Activated T-helper 2 cell treated with anti-CD3 and anti-CD28 coated beads, Interferon-gamma antibody, Interleukin-2, Interleukin-4, amounts not matched to agents 10 μg/mL and 5 μg/mL and 100 μg/mL, durations not matched to agents 14 hours and 24 hours and 36 hours (primary cell): ENCODE data around the gene DSPP. TPM values are rescaled to one million over a fixed set of nuclear protein-coding genes. Genes with fewer than 3 reads are reported as not detected.

Experiments used
- DNase-seq: peaks from one replicate; pipeline ENCODE4 v3.0.0; 2021; ENCODE audit warnings: low spot score
- H3K27ac Mint-ChIP-seq: one replicate; pipeline ENCODE4 v1.8.0; 2021; ENCODE audit warnings: mixed read lengths
- H3K27me3 Mint-ChIP-seq: one replicate; pipeline ENCODE4 v1.8.0; 2021; ENCODE audit warnings: low read depth, mixed read lengths
- H3K36me3 Mint-ChIP-seq: one replicate; pipeline ENCODE4 v1.8.0; 2021; ENCODE audit warnings: low read depth, mixed read lengths
- H3K4me1 Mint-ChIP-seq: one replicate; pipeline ENCODE4 v1.8.0; 2021; ENCODE audit warnings: low read depth, mixed read lengths
- H3K4me3 Mint-ChIP-seq: one replicate; pipeline ENCODE4 v1.8.0; 2021; ENCODE audit warnings: low read depth, mild to moderate bottlenecking, moderate library complexity, mixed read lengths
- H3K9me3 Mint-ChIP-seq: one replicate; pipeline ENCODE4 v1.8.0; 2021; ENCODE audit warnings: mixed read lengths
- intact Hi-C: fragments of 100-400 bp; cut with micrococcal nuclease; formaldehyde crosslinking; loops from one replicate; pipeline ENCODE4 v1.15.1; 2023
- total RNA-seq: library from RNA; stranded (reverse); gene quantifications from 2 replicates; pipeline ENCODE4 v1.2.3, GENCODE V29; 2022

DSPP gene
- total RNA-seq, 1 donor from 2014 or later, result not detected

DNA sequence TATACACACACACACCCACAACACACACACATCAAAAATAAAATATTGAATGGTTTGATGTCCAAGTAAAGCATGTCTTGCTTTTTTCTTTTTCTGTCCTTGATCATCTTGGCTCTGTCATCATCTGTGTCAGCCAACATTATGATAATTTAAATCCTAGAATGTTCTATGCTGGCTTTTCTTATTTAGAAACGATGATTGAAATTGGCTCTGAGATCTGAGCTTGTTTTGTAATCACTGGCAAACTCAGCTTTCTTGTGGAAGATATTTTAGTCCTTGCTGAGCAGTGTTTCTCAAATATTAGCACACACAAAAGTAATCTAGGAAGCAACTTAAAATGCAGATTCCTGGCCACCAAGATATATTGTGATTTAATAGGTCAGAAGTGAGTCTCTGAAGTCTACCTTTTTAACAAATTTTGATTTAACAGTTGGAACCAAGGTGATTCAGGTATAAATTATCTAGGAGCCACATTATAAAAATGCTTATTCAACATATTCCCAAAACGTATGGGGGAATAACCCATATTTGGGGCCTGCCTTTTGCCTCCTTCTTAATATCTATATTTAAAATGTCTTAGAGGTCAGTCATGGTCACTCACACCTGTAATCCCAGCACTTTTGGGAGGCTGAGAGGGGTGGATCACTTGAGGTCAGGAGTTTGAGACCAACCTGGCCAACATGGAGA is 24.0 kb upstream of the DSPP start:
- H3K27ac Mint-ChIP-seq, result no peak overlapping the region
- H3K36me3 Mint-ChIP-seq, result no peaks in the 10 kb centered on the region
- H3K4me3 Mint-ChIP-seq, result no peak overlapping the region
- no peaks in the 10 kb centered on the region for H3K27me3 Mint-ChIP-seq
- peaks cover 2% of the 10 kb centered on the region for H3K4me1 Mint-ChIP-seq
- peaks cover 4% of the 10 kb centered on the region for H3K9me3 Mint-ChIP-seq
- no peak for DNase-seq
- intact Hi-C loops, result no loop called here

- Mint-ChIP-seq H3K27me3 (peaks cover 14% of the 10 kb centered on the region), H3K4me1 (no peaks in the 10 kb centered on the region), H3K27ac (no peak overlapping the region), H3K36me3 (no peaks in the 10 kb centered on the region), H3K9me3 (peaks cover 4% of the 10 kb centered on the region), H3K4me3 (no peak overlapping the region)
- intact Hi-C loops, result no loop called here
- DNase-seq, result no peak
Measured at GRCh38 chr4:87589531-87589930, 18.8 kb upstream of the DSPP start.

- Mint-ChIP-seq H3K27ac (no peak overlapping the region), H3K36me3 (no peaks in the 10 kb centered on the region), H3K4me3 (no peak overlapping the region), H3K9me3 (no peaks in the 10 kb centered on the region), H3K4me1 (no peaks in the 10 kb centered on the region), H3K27me3 (peaks cover 23% of the 10 kb centered on the region)
- DNase-seq, result no peak
- intact Hi-C loops, result no loop called here
Measured at GRCh38 chr4:87592124-87592523, 16.2 kb upstream of the DSPP start.

- Mint-ChIP-seq H3K27ac (no peak overlapping the region), H3K4me1 (no peaks in the 10 kb centered on the region), H3K36me3 (no peaks in the 10 kb centered on the region), H3K27me3 (peaks cover 21% of the 10 kb centered on the region), H3K4me3 (no peak overlapping the region), H3K9me3 (peaks cover 4% of the 10 kb centered on the region)
- no peak for DNase-seq
- intact Hi-C loops, result no loop called here
Measured at GRCh38 chr4:87601361-87601760, 7.0 kb upstream of the DSPP start.

DNA sequence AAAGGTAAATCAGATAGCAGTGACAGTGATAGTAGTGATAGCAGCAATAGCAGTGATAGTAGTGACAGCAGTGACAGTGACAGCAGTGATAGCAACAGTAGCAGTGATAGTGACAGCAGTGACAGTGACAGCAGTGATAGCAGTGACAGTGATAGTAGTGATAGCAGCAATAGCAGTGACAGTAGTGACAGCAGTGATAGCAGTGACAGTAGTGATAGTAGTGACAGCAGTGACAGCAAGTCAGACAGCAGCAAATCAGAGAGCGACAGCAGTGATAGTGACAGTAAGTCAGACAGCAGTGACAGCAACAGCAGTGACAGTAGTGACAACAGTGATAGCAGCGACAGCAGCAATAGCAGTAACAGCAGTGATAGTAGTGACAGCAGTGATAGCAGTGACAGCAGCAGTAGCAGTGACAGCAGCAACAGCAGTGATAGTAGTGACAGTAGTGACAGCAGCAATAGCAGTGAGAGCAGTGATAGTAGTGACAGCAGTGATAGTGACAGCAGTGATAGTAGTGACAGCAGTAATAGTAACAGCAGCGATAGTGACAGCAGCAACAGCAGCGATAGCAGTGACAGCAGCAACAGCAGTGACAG is 6.1 kb downstream of the DSPP start:
- Mint-ChIP-seq H3K36me3 (no peaks in the 10 kb centered on the region), H3K4me3 (no peak overlapping the region), H3K27me3 (peaks cover 3% of the 10 kb centered on the region), H3K4me1 (no peaks in the 10 kb centered on the region), H3K9me3 (no peaks in the 10 kb centered on the region), H3K27ac (no peak overlapping the region)
- intact Hi-C loops, result no loop called here
- DNase-seq, result no peak

GRCh38 chr4:87616268-87616667 is 7.9 kb downstream of the DSPP start:
- Mint-ChIP-seq H3K4me1 (no peaks in the 10 kb centered on the region), H3K9me3 (no peaks in the 10 kb centered on the region), H3K36me3 (no peaks in the 10 kb centered on the region), H3K27ac (no peak overlapping the region), H3K27me3 (peaks cover 8% of the 10 kb centered on the region), H3K4me3 (no peak overlapping the region)
- DNase-seq, result no peak
- intact Hi-C loops, result no loop called here

DNA sequence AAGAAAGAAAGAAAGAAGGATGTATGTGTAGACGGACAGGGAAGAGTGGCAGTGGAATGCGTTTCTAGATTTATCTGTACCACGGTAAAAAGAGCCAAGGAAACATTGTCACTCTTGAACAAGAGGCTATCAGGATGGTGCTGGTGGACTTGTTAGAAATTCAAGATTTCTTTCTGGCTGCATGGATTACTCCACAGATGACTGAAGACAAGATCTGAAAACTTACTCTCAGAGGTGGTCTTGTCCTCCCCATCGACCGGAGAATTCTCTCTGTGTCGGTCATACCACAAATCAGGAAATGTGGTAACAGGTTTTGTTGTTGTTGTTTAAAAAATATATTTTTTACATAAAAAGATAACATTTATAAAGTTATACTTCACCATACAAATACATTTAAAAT is 11.8 kb downstream of the DSPP start:
- Mint-ChIP-seq H3K9me3 (no peaks in the 10 kb centered on the region), H3K36me3 (no peaks in the 10 kb centered on the region), H3K27ac (no peak overlapping the region), H3K4me3 (no peak overlapping the region), H3K27me3 (peaks cover 8% of the 10 kb centered on the region), H3K4me1 (no peaks in the 10 kb centered on the region)
- intact Hi-C loops, result no loop called here
- no peak for DNase-seq

- no peaks in the 10 kb centered on the region for H3K4me1 Mint-ChIP-seq
- no peaks in the 10 kb centered on the region for H3K36me3 Mint-ChIP-seq
- no peaks in the 10 kb centered on the region for H3K9me3 Mint-ChIP-seq
- DNase-seq, result no peak
- intact Hi-C loops, result no loop called here
- no peak overlapping the region for H3K4me3 Mint-ChIP-seq
- no peak overlapping the region for H3K27ac Mint-ChIP-seq
- H3K27me3 Mint-ChIP-seq, result peaks cover 8% of the 10 kb centered on the region
Measured at GRCh38 chr4:87620491-87620890, 12.2 kb downstream of the DSPP start.

DNA sequence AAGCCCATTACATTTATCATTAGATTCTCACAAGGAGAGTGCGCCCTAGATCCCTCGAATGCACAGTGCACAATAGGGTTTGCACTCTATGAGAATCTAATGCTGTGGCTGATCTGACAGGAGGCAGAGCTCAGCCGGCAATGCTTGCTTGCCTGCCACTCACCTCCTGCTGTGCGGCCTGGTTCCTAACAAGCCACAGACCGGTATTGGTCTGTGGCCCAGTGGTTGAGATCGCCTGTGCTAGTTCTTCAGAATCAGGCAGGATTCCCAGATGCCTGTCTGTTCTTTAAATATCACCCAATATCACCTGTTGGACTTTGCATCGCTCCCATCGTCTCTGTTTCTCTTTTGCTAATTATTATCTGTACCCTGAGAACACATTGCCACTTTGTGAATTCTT is 14.0 kb downstream of the DSPP start:
- Mint-ChIP-seq H3K27me3 (peaks cover 11% of the 10 kb centered on the region), H3K4me3 (no peak overlapping the region), H3K27ac (no peak overlapping the region), H3K36me3 (no peaks in the 10 kb centered on the region), H3K4me1 (no peaks in the 10 kb centered on the region), H3K9me3 (no peaks in the 10 kb centered on the region)
- no peak for DNase-seq
- intact Hi-C loops, result no loop called here

- Mint-ChIP-seq H3K27ac (no peak overlapping the region), H3K4me1 (no peaks in the 10 kb centered on the region), H3K27me3 (peaks cover 8% of the 10 kb centered on the region), H3K4me3 (no peak overlapping the region), H3K36me3 (no peaks in the 10 kb centered on the region), H3K9me3 (no peaks in the 10 kb centered on the region)
- intact Hi-C loops, result no loop called here
- no peak for DNase-seq
Measured at GRCh38 chr4:87624698-87625097, 16.4 kb downstream of the DSPP start.

DNA sequence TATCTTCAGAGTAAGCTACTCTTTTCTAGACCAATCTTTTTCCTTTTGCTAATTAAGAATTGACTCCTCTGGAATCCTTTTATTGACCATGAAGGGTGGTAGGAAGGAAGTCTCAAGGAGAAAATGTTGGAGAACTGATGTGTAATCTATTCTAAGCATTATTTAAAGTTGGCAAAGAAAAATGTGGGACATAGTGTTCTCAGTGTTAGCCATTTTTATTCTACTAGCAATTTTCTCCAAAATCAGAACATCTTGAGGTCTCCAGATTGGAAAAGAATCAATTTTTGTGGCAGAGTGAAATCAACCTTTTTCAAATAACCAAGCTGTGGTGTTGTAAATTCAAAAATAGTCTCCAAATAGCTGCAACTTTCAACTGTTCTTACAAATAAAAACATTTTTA is 23.3 kb downstream of the DSPP start:
- no peaks in the 10 kb centered on the region for H3K9me3 Mint-ChIP-seq
- no peak for DNase-seq
- no peak overlapping the region for H3K27ac Mint-ChIP-seq
- H3K4me3 Mint-ChIP-seq, result no peak overlapping the region
- no peaks in the 10 kb centered on the region for H3K36me3 Mint-ChIP-seq
- intact Hi-C loops, result no loop called here
- H3K27me3 Mint-ChIP-seq, result peaks cover 3% of the 10 kb centered on the region
- H3K4me1 Mint-ChIP-seq, result no peaks in the 10 kb centered on the region

DNA sequence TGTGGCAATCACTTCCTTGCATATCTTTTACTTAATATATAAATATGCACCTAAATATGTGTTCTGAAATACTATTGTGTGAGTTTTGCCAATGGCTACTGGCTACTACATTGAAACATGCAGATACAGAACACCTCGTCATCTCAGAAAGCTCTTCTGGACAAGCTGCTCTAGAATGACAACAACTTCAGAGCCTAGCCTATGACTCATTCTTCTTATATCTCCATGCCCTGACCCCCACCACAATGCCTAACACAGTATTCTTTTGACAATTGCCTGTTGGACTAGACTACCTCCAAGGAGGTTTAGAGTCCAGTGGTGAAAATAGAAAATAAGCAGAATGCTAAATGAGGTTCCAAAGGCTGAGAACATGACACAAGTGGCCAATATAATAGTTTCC is 24.1 kb downstream of the DSPP start:
- peaks cover 3% of the 10 kb centered on the region for H3K27me3 Mint-ChIP-seq
- H3K9me3 Mint-ChIP-seq, result no peaks in the 10 kb centered on the region
- H3K4me1 Mint-ChIP-seq, result no peaks in the 10 kb centered on the region
- no peak overlapping the region for H3K27ac Mint-ChIP-seq
- H3K4me3 Mint-ChIP-seq, result no peak overlapping the region
- intact Hi-C loops, result no loop called here
- no peak for DNase-seq
- H3K36me3 Mint-ChIP-seq, result no peaks in the 10 kb centered on the region

DNA sequence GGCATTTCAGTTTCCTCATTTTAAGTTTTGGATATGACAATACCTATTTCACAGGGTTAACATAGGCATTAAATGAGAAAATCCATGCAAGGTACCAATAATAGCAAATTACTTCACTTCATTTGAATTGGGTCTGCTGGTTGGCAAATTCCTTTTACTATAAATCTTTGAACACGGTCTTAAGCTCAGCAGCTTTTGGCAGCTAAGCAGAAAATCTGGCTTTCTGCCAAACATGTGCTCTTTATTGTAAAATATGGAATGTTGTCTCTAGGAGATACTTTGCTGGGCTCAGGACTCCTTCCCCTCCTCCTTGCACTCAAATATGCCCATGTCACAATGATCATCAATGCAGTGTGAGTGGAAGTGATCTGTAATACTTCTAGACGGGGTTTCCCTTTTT is 24.9 kb downstream of the DSPP start:
- intact Hi-C loops, result no loop called here
- Mint-ChIP-seq H3K4me1 (no peaks in the 10 kb centered on the region), H3K4me3 (no peak overlapping the region), H3K36me3 (no peaks in the 10 kb centered on the region), H3K9me3 (no peaks in the 10 kb centered on the region), H3K27ac (no peak overlapping the region), H3K27me3 (peaks cover 3% of the 10 kb centered on the region)
- DNase-seq, result no peak

DNA sequence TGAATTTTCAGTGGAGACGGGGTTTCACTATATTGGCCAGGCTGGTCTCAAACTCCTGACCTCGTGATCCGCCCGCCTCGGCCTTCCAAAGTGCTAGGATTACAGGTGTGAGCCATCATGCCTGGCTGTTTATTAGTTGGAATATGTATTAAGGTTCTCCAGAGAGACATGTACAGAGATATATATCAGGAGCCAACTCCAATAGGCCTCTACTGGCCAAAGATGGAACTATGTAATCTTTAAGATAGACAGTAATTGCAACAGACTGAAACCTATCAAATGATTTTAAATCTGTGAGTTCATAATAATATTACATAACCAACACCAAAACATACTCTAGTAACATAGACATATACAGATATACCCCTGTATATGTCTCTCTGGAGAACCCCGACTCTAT is 36.0 kb downstream of the DSPP start:
- Mint-ChIP-seq H3K27ac (no peak overlapping the region), H3K36me3 (no peaks in the 10 kb centered on the region)

More for the DNA sequence above, 36.0 kb downstream of the DSPP start:
- intact Hi-C loops, result no loop called here
- DNase-seq, result no peak
- Mint-ChIP-seq H3K9me3 (no peaks in the 10 kb centered on the region), H3K4me1 (peaks cover 2% of the 10 kb centered on the region), H3K27me3 (peaks cover 2% of the 10 kb centered on the region), H3K4me3 (no peak overlapping the region)
